ENCODE results near the gene ARHGAP26.

- TF ChIP-seq, protein P1, sequence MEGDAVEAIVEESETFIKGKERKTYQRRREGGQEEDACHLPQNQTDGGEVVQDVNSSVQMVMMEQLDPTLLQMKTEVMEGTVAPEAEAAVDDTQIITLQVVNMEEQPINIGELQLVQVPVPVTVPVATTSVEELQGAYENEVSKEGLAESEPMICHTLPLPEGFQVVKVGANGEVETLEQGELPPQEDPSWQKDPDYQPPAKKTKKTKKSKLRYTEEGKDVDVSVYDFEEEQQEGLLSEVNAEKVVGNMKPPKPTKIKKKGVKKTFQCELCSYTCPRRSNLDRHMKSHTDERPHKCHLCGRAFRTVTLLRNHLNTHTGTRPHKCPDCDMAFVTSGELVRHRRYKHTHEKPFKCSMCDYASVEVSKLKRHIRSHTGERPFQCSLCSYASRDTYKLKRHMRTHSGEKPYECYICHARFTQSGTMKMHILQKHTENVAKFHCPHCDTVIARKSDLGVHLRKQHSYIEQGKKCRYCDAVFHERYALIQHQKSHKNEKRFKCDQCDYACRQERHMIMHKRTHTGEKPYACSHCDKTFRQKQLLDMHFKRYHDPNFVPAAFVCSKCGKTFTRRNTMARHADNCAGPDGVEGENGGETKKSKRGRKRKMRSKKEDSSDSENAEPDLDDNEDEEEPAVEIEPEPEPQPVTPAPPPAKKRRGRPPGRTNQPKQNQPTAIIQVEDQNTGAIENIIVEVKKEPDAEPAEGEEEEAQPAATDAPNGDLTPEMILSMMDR (IDR thresholded peaks at IDR 0.05 in 8 of 11, conservative IDR thresholded peaks at IDR 0.05 in 3 of 11): no peak
- no peak for TF ChIP-seq POLR2A (IDR thresholded peaks at IDR 0.05)
These were observed 358.4 kb downstream of the ARHGAP26 start for GRCh38 chr5:143128412-143129071.
